Effector memory CD8-positive, alpha-beta T cell (primary cell): Measurements from ENCODE around the gene VOPP1.

Experiments used
- ATAC-seq: fragments of 150-1000 bp; cut with Tn5 transposase; replicated peaks from 2 replicates; pipeline ENCODE4 v1.10.0; 2021; ENCODE audit warnings: mild to moderate bottlenecking, moderate library complexity
- DNase-seq, 3 experiments: peaks; one replicate each; pipeline ENCODE4 v3.0.0; 2021
- H3K27ac Mint-ChIP-seq, 2 donors: one replicate each; pipeline ENCODE4 v1.8.0; 2022; ENCODE audit warnings: mild to moderate bottlenecking in 2 of 2, mixed read lengths in 2 of 2, moderate library complexity in 2 of 2
- H3K27me3 Mint-ChIP-seq, 2 donors: one replicate each; pipeline ENCODE4 v1.8.0; 2022; ENCODE audit warnings: mixed read lengths in 2 of 2
- H3K36me3 Mint-ChIP-seq: one replicate; pipeline ENCODE4 v1.8.0; 2022; ENCODE audit warnings: mild to moderate bottlenecking, moderate library complexity, mixed read lengths; ENCODE audit not compliant: insufficient read depth
- H3K4me1 Mint-ChIP-seq, 2 donors: one replicate each; pipeline ENCODE4 v1.8.0; 2022; ENCODE audit warnings: low read depth in 2 of 2, mixed read lengths in 2 of 2
- H3K4me3 Mint-ChIP-seq, 2 donors: one replicate each; pipeline ENCODE4 v1.8.0; 2022; ENCODE audit warnings: mild to moderate bottlenecking in 2 of 2, mixed read lengths in 2 of 2, moderate library complexity in 2 of 2
- H3K9me3 Mint-ChIP-seq, 2 donors: one replicate each; pipeline ENCODE4 v1.8.0; 2022; ENCODE audit warnings: mixed read lengths in 2 of 2

Gene VOPP1

GRCh38 chr7:55501611-55502010 lies 70.7 kb downstream of the VOPP1 start:
- ATAC-seq, result no peak
- peaks cover 51 to 56% of the 10 kb centered on the region in 2 donors for H3K4me1 Mint-ChIP-seq
- no peaks in the 10 kb centered on the region for H3K9me3 Mint-ChIP-seq
- H3K4me3 Mint-ChIP-seq, result no peak overlapping the region
- H3K36me3 Mint-ChIP-seq, result peaks cover 17% of the 10 kb centered on the region
- no peak for DNase-seq
- H3K27ac Mint-ChIP-seq, result peak overlapping the region in 1 of 2 donors; percentile 86
- H3K27me3 Mint-ChIP-seq, result no peaks in the 10 kb centered on the region

DNA sequence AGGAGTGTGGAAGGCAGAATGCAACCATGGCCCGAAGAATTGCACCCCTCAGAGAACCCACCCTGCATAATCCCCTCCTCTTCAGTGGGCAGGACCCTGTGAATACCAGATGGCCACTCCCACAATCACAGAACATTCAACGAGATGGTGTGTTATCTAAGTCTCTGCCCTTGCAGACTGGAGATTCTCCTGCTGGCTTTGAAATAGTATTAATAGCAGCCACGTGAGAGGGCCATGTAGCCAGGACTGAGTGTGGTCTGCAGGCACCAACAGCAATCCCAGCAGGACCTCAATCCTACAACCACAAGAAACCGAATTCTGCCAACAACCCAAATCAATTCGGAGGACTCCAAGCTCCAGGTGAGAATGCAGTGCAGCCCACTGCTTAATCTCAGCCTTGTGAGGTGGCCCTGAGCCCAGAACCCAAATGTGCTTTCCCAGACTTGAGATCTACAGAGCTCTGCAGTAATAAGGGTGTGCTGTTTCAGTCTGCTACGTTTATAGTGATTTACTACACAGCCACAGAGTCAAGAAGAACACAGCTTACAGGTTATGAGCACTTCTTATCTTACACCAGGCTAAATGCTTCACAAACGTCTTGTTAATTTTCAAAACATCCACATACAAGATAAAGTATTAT lies 72.1 kb downstream of the VOPP1 start:
- ATAC-seq (no peak), DNase-seq (no peak)
- H3K27me3 Mint-ChIP-seq, result no peaks in the 10 kb centered on the region
- H3K4me1 Mint-ChIP-seq, result peaks cover 49 to 57% of the 10 kb centered on the region in 2 donors
- no peak overlapping the region for H3K4me3 Mint-ChIP-seq
- H3K9me3 Mint-ChIP-seq, result no peaks in the 10 kb centered on the region
- H3K27ac Mint-ChIP-seq, result peak overlapping the region in 1 of 2 donors; percentile 35
- peaks cover 26% of the 10 kb centered on the region for H3K36me3 Mint-ChIP-seq

DNA sequence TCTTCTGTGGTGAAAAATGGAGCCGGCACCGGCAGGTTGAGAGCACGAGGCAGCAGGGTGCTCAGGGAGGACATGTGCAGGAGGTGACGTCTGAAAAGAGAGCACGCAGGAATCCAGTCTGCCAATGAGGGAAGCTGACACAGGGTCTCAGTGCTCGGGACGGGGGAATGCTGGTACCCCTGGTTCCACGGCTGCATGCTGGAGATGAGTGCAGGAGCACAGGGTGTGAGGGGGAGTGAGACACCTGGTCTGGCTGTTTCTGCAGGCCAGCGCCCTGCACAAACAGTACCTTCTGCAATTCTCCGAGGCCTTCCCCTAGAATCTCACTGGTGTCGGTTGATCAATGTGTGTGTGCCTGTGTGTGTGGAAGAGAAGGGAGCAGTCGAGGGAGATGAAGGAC lies 72.7 kb downstream of the VOPP1 start:
- no peaks in the 10 kb centered on the region for H3K9me3 Mint-ChIP-seq
- no peak overlapping the region for H3K4me3 Mint-ChIP-seq
- peaks cover 33% of the 10 kb centered on the region for H3K36me3 Mint-ChIP-seq
- DNase-seq, result no peak
- H3K27ac Mint-ChIP-seq, result peak overlapping the region; percentile 35 to 70
- ATAC-seq, result no peak
- no peaks in the 10 kb centered on the region for H3K27me3 Mint-ChIP-seq
- H3K4me1 Mint-ChIP-seq, result peaks cover 43 to 56% of the 10 kb centered on the region in 2 donors

DNA sequence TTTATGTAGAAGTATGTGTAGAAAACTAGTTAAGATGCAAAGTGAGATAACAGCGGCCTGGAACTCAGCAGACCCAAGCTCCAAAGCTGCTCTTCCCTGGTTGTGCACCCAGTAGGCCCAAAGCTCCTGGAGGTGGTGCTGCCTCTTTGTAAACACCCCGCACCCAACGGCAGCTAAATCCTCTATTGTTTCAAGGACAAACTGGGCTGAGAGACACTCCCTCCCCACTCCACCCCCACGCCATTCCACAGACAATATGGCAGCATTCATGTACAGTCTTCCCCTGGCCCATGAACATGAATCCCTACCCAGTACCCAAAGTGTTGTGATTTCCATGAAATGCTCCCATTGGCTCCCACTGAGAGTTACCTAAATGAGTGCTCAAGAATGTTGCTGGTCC lies 73.5 kb downstream of the VOPP1 start:
- Mint-ChIP-seq H3K36me3 (peaks cover 28% of the 10 kb centered on the region), H3K27ac (peak overlapping the region; percentile 47 to 88), H3K4me1 (peaks cover 36 to 52% of the 10 kb centered on the region in 2 donors), H3K27me3 (no peaks in the 10 kb centered on the region), H3K9me3 (no peaks in the 10 kb centered on the region), H3K4me3 (peak overlapping the region in 1 of 2 donors; percentile 68)
- no peak for ATAC-seq
- DNase-seq, result no peak

DNA sequence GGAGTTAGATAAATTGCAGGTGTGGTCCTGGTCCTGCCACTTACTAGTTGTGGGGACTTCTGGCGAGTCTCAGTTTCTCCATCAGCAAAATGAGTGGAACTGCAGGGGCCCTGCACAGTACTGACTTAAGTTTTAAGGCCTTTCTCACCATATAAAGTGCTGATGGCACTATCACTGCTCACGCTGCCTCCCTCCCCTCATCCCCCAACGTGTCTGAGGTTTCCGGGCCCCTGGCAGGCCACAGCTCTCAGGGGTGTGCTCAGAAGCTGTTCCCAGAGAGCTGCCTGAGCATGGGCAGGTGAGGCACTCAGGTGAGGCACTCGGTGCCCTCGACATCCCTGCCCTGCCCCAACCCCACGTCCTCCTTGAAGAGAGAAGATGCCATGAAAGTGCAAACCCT lies 74.2 kb downstream of the VOPP1 start:
- Mint-ChIP-seq H3K36me3 (peaks cover 33% of the 10 kb centered on the region), H3K9me3 (no peaks in the 10 kb centered on the region), H3K27ac (peak overlapping the region; percentile 47 to 88), H3K4me1 (peaks cover 40 to 50% of the 10 kb centered on the region in 2 donors), H3K4me3 (peak overlapping the region; percentile 68 to 69), H3K27me3 (no peaks in the 10 kb centered on the region)
- peak; percentile 98 for ATAC-seq
- DNase-seq, result peak; percentile 41 to 45 (median 41)

- H3K27ac Mint-ChIP-seq, result peak overlapping the region; percentile 6 to 23
- ATAC-seq, result peak; percentile 35
- peaks cover 39% of the 10 kb centered on the region for H3K36me3 Mint-ChIP-seq
- H3K27me3 Mint-ChIP-seq, result no peaks in the 10 kb centered on the region
- DNase-seq, result no peak
- no peaks in the 10 kb centered on the region for H3K9me3 Mint-ChIP-seq
- peak overlapping the region in 1 of 2 donors; percentile 69 for H3K4me3 Mint-ChIP-seq
- peaks cover 41 to 52% of the 10 kb centered on the region in 2 donors for H3K4me1 Mint-ChIP-seq
Observed at GRCh38 chr7:55497521-55497920, 74.8 kb downstream of the VOPP1 start.

DNA sequence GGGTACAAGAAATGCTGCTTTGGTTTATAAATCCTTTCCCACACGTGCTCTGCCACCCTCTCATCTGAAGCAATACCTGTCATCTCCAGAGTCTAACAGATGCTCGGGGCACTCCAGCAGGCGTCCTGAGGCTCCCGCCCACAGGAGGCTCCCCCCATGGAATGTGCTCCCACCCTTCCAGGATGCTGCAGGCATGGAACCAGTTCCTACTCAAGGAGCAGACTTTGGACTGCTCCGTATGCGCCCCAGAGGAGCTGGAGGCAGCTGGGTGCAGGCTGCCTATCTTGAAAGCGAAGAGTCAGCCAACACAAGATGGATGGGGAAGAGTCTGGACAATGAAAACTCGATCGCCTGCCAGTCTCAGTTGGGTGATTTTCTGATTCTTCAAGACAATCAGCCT lies 75.4 kb downstream of the VOPP1 start:
- DNase-seq, result no peak
- no peak for ATAC-seq
- no peaks in the 10 kb centered on the region for H3K27me3 Mint-ChIP-seq
- H3K36me3 Mint-ChIP-seq, result peaks cover 39% of the 10 kb centered on the region
- H3K4me3 Mint-ChIP-seq, result no peak overlapping the region
- H3K4me1 Mint-ChIP-seq, result peaks cover 40 to 48% of the 10 kb centered on the region in 2 donors
- H3K9me3 Mint-ChIP-seq, result no peaks in the 10 kb centered on the region
- H3K27ac Mint-ChIP-seq, result peak overlapping the region; percentile 6 to 23

DNA sequence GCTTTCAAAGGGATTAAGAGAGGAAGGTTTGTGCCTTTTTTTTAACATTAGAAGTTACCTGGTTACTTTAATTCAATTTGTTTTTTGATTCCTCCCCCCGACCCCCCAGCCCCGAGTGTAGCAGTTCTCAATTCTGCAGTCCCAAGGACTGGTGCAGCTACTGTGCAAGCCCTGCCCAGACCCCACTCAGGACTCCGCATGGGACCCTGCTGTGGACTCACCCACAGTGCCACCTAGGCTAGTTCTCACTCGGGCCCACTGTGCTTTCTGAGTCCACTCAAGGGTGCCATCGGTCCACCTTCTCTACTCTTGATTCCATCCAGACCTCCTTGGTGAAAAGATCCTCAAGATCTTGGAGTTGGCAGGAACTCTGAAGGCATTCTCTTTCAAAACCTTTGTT lies 77.4 kb downstream of the VOPP1 start:
- no peak overlapping the region for H3K4me3 Mint-ChIP-seq
- peaks cover 37 to 38% of the 10 kb centered on the region in 2 donors for H3K4me1 Mint-ChIP-seq
- no peaks in the 10 kb centered on the region for H3K27me3 Mint-ChIP-seq
- DNase-seq (no peak), ATAC-seq (no peak)
- H3K36me3 Mint-ChIP-seq, result peaks cover 50% of the 10 kb centered on the region
- H3K9me3 Mint-ChIP-seq, result no peaks in the 10 kb centered on the region
- H3K27ac Mint-ChIP-seq, result peak overlapping the region; percentile 9 to 79

DNA sequence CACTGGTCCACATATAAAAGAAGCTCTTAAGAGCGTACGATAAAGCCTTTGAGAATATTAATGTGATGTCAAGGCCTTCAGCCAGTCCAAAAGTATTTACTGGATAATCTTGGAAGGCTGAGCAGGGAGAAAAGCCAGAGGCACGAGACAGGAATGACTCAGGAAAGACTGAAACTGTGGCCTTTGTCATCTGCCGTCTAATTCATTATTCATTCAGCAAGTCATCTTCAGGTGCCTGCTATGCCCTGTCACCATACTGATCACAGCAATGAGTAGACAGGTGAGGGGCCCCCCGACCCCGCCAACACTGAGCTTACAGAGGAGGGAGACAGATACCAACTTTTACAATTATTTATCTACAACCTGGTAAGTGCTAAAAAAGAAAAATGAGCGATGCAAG lies 78.9 kb downstream of the VOPP1 start:
- H3K36me3 Mint-ChIP-seq, result peaks cover 61% of the 10 kb centered on the region
- H3K4me1 Mint-ChIP-seq, result peaks cover 34 to 37% of the 10 kb centered on the region in 2 donors

GRCh38 chr7:55491346-55491745 lies 81.0 kb downstream of the VOPP1 start:
- no peak overlapping the region for H3K4me3 Mint-ChIP-seq
- H3K9me3 Mint-ChIP-seq, result no peaks in the 10 kb centered on the region
- H3K4me1 Mint-ChIP-seq, result peaks cover 32 to 44% of the 10 kb centered on the region in 2 donors
- H3K27ac Mint-ChIP-seq, result peak overlapping the region in 1 of 2 donors; percentile 53
- ATAC-seq, result no peak
- peaks cover 58% of the 10 kb centered on the region for H3K36me3 Mint-ChIP-seq
- no peak for DNase-seq
- H3K27me3 Mint-ChIP-seq, result no peaks in the 10 kb centered on the region

More for the DNA sequence above, 78.9 kb downstream of the VOPP1 start:
- Mint-ChIP-seq H3K27ac (no peak overlapping the region), H3K4me3 (no peak overlapping the region), H3K27me3 (no peaks in the 10 kb centered on the region), H3K9me3 (no peaks in the 10 kb centered on the region)
- ATAC-seq, result no peak
- no peak for DNase-seq

GRCh38 chr7:55490099-55490498 lies 82.2 kb downstream of the VOPP1 start:
- DNase-seq, result no peak
- no peaks in the 10 kb centered on the region for H3K27me3 Mint-ChIP-seq
- H3K9me3 Mint-ChIP-seq, result no peaks in the 10 kb centered on the region
- no peak overlapping the region for H3K4me3 Mint-ChIP-seq
- ATAC-seq, result no peak
- H3K4me1 Mint-ChIP-seq, result peaks cover 32 to 49% of the 10 kb centered on the region in 2 donors
- peaks cover 47% of the 10 kb centered on the region for H3K36me3 Mint-ChIP-seq
- no peak overlapping the region for H3K27ac Mint-ChIP-seq

DNA sequence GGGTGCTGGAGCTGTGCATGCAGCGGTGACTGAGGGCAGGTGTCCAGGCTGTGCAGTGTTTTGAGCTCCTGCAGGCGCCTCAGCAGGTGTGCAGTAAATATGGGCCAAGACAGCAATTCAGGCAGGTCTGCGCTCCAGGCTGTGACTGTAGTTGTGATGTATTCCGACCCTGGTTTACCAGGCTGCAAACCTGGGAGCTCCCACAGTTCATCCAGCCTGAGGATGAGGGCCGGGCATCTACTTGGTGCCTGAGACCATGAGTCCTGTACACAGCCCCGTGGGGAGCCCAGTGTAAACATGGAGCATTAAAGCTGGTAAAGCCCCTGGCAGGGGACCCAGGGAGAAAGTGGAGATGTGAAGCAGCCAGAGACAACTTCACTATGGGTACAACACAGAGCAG lies 82.8 kb downstream of the VOPP1 start:
- H3K36me3 Mint-ChIP-seq, result peaks cover 46% of the 10 kb centered on the region
- no peak overlapping the region for H3K4me3 Mint-ChIP-seq
- H3K9me3 Mint-ChIP-seq, result no peaks in the 10 kb centered on the region
- H3K27ac Mint-ChIP-seq, result peak overlapping the region in 1 of 2 donors; percentile 94
- H3K4me1 Mint-ChIP-seq, result peaks cover 31 to 54% of the 10 kb centered on the region in 2 donors
- H3K27me3 Mint-ChIP-seq, result no peaks in the 10 kb centered on the region
- no peak for ATAC-seq
- no peak for DNase-seq

DNA sequence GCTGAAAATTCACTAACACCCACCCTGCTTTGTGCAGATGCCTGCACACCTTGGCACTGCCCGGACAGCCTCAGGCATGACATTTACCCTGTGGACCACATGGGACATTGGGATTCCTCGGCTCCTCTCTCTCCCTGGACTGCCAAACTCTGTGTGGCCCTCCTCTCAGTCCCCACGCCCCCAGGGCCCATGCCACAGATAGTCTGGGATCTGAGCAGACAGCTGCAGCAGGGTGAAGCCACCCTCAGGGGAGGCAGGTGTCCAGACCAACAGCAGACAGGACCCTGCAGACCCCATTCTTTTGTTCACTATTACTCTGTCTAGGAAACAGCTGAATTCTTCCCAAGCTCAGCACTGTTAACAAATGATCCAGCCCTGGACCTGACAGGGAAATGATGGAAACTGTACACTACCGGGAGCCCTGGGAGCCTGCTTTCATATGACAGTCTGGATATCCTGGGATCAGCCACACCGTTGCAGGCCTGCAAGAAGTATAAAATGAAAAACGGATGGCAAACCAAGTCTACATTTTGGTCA lies 83.4 kb downstream of the VOPP1 start:
- Mint-ChIP-seq H3K4me3 (peak overlapping the region in 1 of 2 donors; percentile 56), H3K27me3 (no peaks in the 10 kb centered on the region), H3K36me3 (peaks cover 48% of the 10 kb centered on the region), H3K27ac (peak overlapping the region; percentile 87 to 94), H3K9me3 (no peaks in the 10 kb centered on the region), H3K4me1 (peaks cover 35 to 61% of the 10 kb centered on the region in 2 donors)
- no peak for DNase-seq
- no peak for ATAC-seq

GRCh38 chr7:55488216-55488615 lies 84.1 kb downstream of the VOPP1 start:
- Mint-ChIP-seq H3K4me1 (peaks cover 38 to 62% of the 10 kb centered on the region in 2 donors), H3K9me3 (no peaks in the 10 kb centered on the region), H3K4me3 (no peak overlapping the region), H3K36me3 (peaks cover 44% of the 10 kb centered on the region), H3K27ac (peak overlapping the region; percentile 87 to 94), H3K27me3 (no peaks in the 10 kb centered on the region)
- no peak for DNase-seq
- ATAC-seq, result no peak
